NK-92 (cell line): ENCODE results near the gene FOXD2.
A peak's percentile ranks its signal among the peaks of the same experiment; 100 is the strongest.

Source experiments
- DNase-seq: peaks from one replicate; lab custom pipeline; 2025; ENCODE audit not compliant: unreplicated experiment; lab: John Stamatoyannopoulos, UW

The FOXD2 gene

DNA sequence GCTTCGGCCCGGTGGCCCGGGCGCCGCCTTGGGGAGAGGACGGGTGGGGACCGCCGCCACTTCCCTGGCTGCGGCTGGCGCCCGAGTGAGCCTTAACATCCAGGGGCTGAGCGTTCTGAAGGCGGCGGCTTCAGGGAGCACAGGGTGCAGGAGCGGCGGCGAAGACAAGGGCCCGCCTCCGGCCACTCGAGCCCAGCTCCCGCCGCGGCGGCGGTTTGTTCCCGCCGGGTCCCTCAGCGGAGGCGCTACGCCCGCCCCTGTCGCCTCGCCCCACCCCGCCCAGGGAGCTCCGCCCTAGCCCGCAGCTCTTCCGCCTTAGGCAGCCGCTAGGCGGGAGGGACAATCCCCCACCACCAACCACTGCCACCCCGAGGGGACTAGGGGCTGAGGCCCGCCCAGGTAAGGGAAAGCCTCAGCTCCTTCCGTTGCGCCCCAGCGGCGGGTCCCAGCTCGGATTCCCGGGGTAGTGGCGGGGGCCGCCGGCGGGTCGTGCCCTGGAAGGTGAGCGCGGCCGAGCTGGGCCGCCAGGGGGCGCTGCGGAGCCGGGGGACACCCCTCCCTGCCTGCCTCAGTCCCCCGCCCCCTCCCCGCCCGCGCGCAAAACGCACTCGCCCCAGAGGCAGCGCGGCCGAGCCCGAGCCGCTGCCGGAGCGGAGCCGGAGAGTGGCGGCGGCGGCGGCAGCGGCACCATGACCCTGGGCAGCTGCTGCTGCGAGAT lies at the start of gene FOXD2:
Gene FOXD2, plus strand, starts transcription at position 598 of the 718 bp plus-strand sequence. Its CDS starts 92 bp downstream, at position 690.
- peak; percentile 40 for DNase-seq

DNA sequence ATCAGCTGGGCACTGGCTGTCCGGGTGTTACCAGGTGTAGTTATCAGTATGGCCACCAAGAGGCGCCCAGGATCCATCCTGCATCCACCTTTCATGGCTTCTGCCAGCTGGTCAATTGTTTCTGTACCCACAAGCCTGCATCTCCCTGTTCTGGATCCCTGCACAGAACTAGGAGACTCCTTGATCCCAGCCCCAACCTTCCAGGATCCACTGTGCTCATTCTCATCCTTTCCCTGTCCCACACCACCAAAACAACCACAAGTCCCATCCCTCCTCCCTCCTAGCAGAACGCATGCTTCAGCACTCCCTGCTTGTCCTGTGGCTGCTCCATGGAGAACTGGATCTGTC lies 49.0 kb upstream of the FOXD2 start:
- no peak for DNase-seq

GRCh38 chr1:47389731-47390130 lies 48.1 kb upstream of the FOXD2 start:
- DNase-seq = no peak

- DNase-seq = no peak
Measured at GRCh38 chr1:47390843-47391242, 47.0 kb upstream of the FOXD2 start.

- DNase-seq = no peak
Measured at GRCh38 chr1:47393141-47393540, 44.7 kb upstream of the FOXD2 start.

GRCh38 chr1:47395433-47395832 lies 42.4 kb upstream of the FOXD2 start:
- DNase-seq = no peak

- no peak for DNase-seq
Measured at GRCh38 chr1:47396671-47397196, 41.1 kb upstream of the FOXD2 start.

GRCh38 chr1:47399138-47399845 lies 38.6 kb upstream of the FOXD2 start:
- no peak for DNase-seq

DNA sequence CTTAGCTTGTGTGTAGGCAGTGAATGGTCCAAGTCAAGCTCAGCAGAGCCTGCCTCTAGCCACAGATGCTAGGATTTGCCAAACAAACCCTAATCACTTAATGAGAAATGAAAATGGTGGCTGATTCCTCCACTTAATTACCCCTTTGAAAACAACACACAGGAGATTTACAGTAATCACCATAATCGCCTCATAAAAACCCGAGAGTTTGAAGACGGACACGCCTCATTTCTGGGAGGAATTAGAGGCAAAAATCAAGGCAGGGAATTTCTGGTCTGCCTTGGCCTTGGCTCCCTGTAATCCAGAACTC lies 38.0 kb upstream of the FOXD2 start:
- no peak for DNase-seq

- DNase-seq = no peak
Measured at GRCh38 chr1:47401761-47402160, 36.1 kb upstream of the FOXD2 start.

DNA sequence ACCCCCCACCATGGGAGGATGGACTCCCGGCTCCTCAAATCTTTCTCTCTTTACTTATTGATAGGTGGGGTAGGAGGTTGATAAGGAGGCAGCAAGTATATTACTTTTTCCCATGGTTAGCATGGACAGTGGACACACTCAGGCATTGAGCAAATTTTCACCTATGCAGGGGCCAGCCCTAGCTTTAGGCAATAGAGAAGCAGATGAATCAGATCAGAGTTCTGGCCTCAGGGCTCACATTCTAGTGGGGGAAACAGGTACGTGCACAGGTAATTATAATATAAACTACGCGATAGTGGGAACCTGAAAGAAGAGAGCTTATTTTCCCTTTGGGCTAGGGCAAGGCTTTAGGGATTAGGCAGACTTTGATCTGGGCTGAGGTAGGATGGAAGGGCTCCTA lies 35.3 kb upstream of the FOXD2 start:
- DNase-seq = no peak

GRCh38 chr1:47403321-47403910 lies 34.4 kb upstream of the FOXD2 start:
- no peak for DNase-seq

GRCh38 chr1:47405697-47406096 lies 32.1 kb upstream of the FOXD2 start:
- DNase-seq = no peak

- DNase-seq = no peak
Measured at GRCh38 chr1:47406966-47407365, 30.9 kb upstream of the FOXD2 start.

GRCh38 chr1:47407481-47407880 lies 30.4 kb upstream of the FOXD2 start:
- no peak for DNase-seq

GRCh38 chr1:47409311-47410067 lies 28.4 kb upstream of the FOXD2 start:
- DNase-seq = no peak

GRCh38 chr1:47410068-47410455 lies 27.8 kb upstream of the FOXD2 start:
- DNase-seq = no peak

DNA sequence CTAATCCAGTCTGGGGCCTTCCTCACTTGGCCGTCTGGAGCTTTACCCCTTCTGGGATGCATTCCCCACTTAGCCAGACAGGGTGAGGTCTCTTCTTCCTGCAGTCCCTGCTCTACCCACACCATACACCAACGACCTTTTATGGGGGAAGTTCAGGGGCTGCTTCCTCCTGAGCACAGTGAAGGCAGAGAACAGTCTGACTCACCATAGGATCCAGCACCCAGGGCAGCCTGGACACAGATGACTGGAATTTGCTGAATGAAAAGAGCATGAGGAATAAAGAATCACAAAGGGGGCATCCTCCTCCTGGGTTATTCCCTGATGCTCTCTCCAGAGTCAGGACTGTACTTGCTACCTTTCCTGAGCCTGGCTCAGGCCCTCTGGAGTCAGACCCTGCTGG lies 26.4 kb upstream of the FOXD2 start:
- no peak for DNase-seq

DNA sequence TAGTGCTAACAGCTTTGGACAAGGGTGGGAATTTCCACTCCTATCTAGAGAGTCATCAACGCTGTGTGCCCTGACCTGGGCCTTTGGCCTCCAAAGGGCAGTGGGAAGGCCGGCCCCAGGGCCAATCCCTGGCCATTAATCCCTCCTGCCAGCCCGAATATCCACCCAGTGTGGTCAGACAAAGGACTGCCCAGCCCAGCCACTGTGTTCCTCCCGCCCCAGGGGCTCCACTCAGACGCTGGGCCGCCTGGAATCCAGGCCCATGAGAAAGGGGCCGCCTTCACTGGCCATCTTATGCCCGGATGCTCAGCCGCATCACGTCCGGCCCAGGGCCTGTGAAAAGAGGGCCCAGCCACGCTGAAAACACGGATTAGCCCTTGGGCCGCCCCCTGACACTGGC lies 25.4 kb upstream of the FOXD2 start:
- DNase-seq = no peak

GRCh38 chr1:47415728-47416318 lies 22.0 kb upstream of the FOXD2 start, which contains the start of gene FOXE3:
Gene FOXE3 (plus strand): TSS chr1:47416285. CDS start chr1:47416316, 31 bp downstream.
- no peak for DNase-seq
